Epidermal melanocyte (primary cell): ENCODE results near the gene NAV3.

Source experiments
- DNase-seq: peaks from one replicate; pipeline ENCODE4 v3.0.0; 2011; ENCODE audit warnings: low spot score; ENCODE audit not compliant: insufficient read length

Gene NAV3

DNA sequence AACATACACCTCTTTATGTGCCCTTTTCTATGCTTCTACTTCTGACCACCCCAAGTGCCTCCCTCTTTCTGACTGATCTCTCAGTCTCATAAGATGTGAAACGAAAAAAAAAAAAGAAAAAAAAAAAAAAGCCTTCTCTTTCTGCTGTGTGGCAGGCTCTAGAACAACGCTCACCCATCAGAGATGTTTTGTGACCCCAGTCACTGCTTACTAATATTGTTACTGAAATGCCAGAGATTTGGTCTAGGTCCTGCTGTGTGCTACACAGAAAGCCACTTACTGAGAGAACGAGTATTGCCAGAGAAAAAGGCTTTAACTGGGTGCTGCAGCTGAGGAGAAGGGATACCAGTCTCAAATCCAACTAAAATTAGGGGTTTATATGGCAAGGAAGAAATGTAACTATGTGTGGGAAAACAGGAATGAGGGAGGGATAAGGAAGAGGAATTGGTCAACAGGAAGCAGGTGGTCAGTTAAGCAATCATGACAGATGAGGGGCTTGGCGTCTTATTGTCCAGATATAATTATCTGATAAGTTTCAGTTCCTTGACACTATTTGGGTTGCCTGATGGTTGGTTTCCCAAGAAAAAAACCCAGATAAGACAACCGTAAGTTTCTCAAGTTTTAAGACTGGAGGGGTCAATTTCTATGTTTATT lies 149.0 kb downstream of the NAV3 start:
- no peak for DNase-seq

DNA sequence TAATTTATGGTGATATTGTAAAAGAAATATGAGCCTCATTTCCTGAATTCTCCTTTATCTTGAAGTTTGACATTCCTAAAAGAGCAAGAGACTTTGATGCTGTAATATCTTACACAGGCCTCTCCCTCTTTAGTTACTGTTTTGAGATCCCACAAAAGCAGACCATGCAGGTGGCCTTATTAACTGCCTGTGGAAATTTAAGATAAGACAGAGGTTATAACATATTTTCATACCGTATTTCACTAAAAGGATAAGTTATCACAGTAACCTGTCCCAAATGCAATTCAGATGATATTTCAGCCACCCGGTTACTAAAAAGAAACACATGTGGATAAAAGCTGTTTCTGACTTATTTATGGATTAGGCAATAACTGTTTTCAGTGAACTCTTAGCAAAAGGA lies 150.1 kb downstream of the NAV3 start:
- no peak for DNase-seq

DNA sequence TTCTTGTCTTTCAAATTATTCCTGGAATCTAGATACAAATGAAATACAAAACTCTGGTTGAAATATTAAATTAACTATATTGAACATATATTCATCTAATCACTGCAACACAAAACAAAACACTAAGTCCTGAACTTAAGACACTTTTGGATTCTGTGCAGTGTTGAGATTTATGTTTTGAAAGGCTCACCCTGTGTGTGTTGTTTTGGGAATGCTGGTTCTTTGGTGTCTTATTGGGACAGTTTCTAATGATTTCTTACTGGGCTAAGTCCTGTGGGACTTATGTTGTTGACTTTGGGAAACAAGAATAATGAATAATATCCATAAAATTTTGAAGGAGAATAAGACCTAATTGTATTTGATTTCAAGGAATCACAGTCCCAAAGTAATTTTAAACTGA lies 153.2 kb downstream of the NAV3 start:
- no peak for DNase-seq

DNA sequence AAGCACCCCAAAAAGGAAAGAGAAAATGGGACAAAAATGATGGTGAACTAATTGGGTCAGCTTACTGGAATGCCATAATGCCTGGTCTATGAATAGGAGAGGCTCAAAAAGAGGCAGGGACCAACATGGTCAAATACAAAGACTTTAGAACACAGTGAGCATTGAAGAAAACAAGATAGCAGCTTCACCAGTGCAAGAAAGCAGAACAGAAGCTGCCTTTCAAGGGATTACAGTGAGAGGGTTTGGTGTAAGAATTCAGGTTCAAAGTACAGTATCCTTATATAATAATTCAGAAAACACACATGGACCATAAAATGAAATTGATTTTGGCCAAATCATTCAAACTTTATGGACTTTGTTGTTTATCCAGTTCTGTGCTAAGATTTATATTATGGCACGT lies 162.1 kb downstream of the NAV3 start:
- no peak for DNase-seq

DNA sequence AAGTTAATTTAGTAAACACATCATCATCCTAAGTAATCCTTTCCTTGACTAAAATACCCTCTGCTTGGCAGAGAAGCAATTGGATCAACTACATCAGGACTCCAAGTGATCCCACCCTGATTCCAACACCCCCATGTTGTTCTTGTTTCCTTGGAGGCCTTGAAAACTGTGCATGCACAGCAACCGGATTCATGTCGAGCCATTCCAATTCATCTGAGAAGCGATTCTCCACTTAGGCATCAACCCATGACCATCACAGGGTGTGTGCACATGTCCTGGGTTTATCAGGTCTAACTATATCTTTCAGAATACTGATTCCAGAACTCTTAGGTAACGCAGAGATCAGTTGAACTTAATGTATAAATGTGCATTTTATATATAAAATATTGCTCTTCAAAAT lies 163.0 kb downstream of the NAV3 start:
- DNase-seq: no peak

DNA sequence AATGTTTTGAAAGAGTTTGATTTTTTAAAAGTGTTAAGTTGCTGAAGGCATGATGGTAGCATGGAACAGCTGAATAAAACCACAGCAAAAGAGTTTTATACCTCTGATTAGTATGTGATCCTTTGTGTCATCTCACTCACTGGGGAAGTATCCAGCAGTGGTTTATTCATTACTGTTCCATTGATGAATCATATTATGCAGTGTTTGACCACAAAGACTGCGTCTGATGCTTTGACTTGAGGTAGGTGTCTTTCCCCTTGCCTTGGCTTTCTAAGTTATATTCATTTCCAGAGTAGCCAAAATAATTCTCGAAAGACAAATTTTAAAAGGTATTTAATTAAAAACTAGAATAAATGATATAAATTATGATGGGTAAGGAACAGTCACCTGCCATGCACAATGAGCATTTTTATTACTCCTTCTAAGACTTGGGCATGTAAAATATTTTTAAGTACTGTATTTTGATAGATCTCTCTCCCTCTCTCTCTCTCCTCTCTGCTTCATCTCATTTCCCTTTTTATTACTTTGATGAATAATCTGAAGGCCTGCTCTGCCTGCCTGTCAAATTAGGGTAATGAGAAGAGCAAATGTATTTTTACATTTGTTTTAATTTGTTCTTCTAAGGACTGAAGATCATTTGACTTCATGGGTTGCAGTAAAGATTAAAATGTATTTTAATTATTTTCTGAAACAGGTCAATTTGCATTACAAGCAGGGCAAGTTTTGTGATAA lies 164.9 kb downstream of the NAV3 start:
- DNase-seq: no peak

DNA sequence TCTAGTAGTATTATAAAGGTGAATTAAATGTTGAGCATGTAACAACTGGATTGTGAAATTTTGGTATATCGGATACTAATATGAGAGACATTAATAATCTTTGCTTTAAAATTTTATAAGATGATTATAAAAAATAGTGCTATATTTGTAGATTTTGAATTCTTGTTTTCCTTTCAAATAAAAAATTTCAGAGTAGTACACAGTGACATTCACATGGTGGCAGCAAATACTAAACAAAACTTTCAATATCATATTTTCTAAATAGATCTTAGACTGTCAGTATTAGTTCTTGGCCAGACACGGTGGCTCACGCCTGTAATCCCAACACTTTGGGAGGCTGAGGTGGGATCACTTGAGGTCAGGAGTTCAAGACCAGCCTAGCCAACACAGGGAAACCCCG lies 166.0 kb downstream of the NAV3 start:
- DNase-seq: no peak

DNA sequence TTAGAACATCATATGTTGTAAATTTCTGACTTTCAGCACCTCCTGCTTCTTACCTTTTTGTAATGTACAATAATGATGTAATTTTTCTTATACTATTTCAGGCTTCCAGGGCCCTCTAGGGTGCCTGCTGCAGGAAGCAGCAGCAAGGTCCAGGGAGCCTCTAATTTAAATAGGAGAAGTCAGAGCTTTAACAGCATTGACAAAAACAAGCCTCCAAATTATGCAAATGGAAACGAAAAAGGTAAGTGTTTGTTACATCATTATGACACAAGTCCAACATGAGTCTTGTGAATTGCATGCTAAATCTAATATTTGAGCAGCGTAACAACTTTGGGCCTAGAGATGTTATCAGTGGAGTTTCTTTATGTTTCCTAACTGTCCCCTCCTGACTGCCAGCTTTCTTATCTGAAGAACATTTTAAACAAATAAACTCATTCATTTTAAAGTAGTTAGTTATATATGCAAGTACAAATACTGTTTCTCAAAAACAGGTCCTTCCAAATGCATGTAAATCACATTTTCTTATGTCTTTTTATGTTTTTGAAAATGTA lies 167.6 kb downstream of the NAV3 start:
- DNase-seq: no peak

DNA sequence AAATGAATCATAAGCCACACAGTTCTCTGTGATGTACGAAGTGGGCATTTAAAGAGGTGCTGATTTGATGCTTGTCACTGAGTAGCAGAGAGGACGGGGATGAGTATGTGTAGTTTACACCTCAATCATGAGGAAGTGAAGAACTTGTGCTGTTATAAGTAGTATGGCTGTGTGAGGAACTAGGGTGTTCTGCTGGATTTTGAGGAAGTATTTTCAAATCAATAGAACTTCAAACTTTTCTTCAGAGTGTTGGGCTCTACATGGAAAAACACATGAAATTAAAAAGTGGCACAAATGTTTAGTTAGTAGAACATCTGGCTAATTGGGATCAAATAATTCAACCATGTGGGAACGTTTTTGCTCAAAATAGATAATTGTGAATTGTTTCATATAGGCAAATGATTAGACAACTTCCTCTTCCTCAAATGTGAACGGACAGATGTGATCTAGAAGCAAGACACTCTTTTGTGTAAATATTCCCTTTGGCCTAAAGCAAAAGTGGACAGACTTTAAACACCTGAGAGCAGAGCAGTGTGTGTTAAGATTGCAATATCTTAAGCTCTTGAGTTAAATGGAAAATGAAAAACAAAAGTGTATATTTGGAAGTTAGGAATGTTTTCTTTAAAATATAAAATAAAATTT lies 168.5 kb downstream of the NAV3 start:
- DNase-seq: no peak

DNA sequence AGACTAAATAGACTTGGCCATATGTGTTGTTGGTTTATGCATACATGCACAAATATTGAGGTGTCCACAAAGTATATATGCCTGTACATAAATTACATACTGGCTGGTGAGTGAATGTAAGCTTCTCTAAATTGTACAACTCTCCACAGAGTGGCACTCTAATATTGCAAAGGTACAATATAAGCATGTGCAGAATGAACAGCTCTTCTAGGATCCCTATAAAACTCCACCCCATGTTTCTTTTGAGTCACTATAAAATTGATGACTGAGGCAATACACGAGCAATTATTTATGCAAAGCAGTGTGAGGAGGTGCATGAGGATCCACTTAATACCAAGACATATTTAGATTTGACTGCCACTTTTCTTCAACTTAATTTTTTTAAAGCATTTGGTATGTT lies 172.2 kb downstream of the NAV3 start:
- no peak for DNase-seq

DNA sequence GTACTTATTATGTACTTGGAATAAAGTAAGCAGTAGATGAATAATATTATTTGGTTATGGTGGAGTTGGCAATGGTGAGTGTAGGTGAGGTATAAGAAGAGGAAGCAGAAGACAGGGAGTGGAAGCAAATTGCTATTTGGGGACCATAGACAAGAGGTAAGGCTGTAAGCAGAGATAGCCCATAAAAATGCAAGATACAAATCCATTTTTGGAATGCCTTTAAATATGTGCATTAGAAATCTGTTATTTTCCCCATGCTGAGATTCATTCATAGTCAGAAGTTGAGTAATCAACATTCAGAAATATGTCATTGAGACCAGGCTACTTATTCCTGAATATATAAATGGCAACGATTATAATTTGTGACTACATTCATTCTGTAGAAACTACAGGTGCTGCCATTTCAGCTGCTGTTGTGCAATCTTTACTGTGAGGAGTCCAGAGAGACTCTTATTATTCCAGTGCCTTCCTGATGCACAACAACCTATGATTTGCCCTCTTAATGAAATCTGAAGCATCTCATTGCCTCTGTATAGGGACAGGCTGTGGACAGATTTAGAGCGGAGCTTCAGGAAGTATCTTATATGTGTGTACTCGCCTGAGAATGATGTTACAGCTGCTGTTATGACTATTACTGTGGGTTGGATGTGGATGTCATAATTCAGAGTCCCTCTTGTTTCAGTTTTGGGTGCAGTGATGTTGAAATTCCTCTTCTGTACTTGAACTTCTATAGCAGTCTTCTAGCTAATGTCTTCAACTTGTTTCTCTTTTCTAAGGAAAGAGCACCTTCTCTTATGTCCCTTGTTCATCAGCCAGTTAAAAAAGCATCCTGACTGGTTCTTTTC lies 173.8 kb downstream of the NAV3 start:
- DNase-seq: no peak

DNA sequence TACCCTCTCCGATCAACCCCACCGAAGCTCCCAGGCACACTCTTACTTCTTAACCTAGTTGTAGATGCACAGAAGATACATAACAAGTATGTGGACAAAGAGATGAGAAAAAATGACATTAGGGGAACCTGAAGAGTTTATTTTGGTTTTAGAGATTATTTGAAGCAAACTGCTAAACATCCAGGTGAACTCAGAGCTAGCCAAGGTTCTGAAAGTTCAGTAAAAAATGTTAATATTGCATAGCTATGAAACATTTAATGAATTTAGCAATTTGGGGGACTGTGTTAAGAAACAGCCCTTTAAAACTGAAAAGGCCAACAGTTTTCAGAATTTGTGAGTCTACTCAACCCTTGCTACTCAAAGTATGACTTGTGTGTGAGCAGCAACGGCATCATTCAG lies 174.4 kb downstream of the NAV3 start:
- no peak for DNase-seq

DNA sequence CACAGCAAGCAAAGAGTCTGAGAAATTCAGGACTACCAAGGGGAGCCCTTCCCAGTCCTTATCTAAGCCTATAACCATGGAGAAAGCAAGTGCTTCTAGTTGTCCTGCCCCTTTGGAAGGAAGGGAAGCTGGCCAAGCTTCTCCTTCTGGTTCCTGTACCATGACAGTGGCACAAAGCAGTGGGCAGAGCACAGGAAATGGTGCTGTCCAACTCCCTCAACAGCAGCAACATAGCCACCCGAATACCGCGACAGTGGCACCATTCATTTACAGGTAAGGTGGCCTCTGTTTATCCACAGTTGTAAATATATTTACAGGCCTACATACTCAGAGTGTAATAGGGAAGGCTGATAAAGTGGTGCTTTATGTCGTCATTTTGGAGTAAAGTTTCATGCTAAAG lies 176.5 kb downstream of the NAV3 start:
- no peak for DNase-seq

DNA sequence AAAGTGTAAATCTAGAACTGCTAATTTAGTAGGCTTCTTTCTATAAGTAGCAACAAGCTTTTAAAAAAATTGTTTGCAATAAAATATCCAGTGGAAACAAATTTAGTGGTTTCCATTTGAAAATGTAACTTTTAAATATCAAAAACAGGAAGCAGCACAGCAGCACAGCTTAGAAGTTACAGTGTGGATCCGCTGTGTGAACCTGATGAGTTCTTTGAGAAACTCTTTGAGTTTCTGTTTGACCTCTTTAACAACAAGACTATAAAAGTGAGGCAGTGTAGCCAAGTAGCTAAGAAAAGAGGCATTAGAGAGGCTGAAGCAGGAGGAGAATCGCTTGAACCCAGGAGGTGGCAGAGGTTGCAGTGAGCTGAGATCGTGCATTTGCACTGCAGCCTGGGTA lies 178.3 kb downstream of the NAV3 start:
- DNase-seq: no peak

DNA sequence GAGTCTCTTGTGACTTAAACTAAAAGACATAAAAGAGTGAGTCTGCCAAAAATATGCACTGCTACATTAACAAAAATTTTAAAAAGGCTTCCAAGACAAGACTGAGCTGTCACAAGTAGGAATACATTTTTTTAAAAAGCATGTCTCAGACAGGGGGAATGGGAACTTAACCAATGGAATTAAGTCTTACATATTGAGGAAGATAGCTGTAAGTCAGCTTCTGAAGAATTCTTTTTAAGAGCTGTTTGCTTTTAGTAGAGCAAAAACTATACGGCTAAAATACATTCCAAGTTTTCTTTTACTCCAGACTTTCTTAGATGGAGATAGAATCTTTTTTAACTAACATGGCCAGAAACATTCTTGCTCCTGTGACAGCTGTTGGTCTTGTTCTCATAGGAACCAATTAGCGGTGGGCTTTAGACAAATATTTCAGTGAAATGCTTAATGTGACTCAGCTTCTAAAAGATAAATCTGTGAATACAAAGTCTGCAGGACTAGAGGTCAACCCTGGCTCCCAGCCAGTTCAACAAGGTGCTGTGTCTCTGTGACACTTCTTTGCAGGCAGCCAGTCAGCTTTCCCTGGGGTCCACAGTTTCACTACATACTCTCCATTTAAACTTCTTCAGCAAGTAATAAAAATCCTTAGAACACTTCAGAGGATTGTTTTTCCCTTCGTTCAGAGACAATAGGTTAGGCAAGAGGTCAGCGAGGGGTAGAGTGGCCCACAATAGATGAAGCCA lies 187.6 kb downstream of the NAV3 start:
- DNase-seq: no peak

DNA sequence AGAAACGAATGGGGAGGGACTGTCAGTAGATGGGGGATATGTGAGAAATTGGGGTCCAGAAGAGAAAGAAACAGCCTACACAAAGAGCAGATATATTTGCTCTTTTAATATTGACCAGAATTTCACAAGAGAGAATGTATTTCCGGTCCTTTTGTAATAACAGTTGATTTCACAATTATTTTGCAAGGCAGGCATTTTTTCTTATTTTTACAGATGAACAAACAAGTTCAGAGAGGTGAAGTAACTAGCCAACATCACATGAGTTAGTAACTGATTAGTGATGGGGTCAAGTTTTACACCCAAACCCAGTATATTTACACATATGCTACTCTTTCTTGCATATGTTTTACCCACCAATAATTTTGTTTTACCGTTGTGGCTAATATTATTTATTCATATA lies 188.2 kb downstream of the NAV3 start:
- no peak for DNase-seq

DNA sequence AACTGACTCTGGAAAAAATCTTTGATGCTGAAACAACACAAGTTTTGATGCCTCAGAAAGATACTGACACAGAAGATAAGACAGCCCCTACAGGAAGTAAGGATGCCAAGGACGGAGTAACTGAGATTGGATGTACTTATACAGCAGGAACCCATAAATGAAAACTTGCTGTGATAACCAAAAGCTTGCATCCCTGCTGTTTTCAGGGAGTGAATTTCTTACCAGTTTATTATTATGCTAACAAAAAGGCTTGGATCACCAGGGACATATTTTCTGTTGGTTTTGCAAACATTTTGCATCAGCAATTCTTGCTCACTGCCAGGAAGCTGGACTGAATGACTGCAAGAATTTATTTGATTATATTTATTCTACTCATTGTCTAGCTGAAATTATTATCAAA lies 197.7 kb downstream of the NAV3 start:
- no peak for DNase-seq

DNA sequence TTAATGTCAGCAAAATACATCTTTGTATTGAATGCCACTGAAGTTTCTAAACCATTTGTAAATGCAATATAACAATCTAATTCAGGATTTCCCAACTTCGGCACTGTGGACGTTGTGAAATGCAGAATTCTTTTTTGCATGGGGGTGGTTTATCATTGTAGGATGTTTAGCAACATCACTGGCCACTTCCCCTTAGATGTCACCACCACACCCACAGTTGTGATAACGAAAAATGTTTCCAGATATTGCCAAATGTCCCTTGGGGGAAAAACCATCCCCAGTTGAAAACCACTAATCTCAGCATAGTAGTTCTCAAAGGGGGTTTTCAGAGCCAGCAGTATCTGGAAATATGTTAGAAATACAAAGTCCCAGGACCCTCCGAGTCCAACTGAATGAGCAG lies 203.3 kb downstream of the NAV3 start:
- no peak for DNase-seq

DNA sequence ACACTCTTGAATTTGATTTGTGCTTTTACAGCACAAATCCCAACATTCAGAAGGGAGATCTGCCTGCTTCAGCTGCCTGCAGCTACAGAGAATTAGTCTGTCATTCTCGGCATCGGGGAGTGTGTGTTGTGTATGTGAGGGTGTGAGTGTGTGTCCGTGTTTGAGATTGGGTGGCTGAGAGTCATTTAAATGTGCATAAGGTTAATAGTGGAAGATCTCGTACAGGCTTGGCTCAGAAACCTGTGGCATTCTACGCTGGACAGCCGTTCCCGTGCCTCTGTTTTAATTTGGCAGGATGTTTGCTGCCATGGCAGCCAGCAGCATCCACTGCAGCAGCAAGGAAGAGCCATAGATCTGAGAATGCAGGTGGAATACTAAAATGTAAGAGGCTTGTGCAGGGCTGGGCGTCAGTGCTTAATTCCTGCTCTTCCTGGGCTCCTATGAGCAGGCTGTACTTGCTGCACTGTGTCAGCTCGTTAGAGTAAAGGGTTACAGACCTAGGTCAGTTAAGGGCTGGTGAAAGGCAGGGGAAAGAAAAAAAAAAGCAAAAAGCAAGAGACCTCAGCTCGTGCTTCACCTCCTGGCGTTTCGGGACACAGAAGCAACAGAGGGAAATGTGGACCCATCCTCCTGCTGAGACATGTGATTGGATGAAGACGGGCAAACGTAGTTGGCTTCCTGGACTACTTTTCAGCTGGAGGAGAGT lies 205.4 kb downstream of the NAV3 start:
- no peak for DNase-seq

DNA sequence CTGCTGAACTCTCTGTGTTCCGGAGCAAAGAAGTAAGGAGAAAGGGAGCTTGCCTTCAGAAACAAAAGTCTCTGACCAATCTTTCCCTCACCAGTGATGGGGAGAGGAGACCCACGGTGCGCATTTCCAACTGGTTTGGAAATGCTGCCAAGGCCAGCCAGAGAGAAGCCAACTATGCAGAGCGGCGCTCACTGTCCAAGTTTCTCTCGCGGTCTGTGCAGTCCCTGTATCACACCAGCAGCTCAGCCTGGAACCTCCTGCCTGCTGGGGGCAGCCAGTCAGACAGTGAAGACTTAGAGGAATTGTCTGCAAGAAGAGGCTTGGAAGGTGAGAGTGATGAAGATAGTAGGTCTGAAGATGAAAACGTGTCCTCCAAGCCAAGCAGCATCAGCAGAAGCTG lies 206.2 kb downstream of the NAV3 start:
- no peak for DNase-seq
